KG1 (cell line): ENCODE data around the gene LTBP1.
"Not testable (repeated sequence)": the region's sequence is repeated elsewhere in the genome, so short reads cannot be mapped to it uniquely, and the experiment has no call there.

Source experiments
- DNase-seq: peaks from one replicate; lab custom pipeline; 2025; lab: John Stamatoyannopoulos, UW

The LTBP1 gene

GRCh38 chr2:33430077-33430476 is 483.3 kb downstream of the LTBP1 start:
- DNase-seq = no peak

GRCh38 chr2:33430856-33431255 is 484.1 kb downstream of the LTBP1 start:
- no peak for DNase-seq

- no peak for DNase-seq
Measured at GRCh38 chr2:33432871-33433270, 486.1 kb downstream of the LTBP1 start.

- DNase-seq = no peak
Measured at GRCh38 chr2:33433279-33434235, 486.8 kb downstream of the LTBP1 start.

- DNase-seq = no peak
Measured at GRCh38 chr2:33435518-33435917, 488.8 kb downstream of the LTBP1 start.

GRCh38 chr2:33436083-33436482 is 489.3 kb downstream of the LTBP1 start:
- DNase-seq = no peak

GRCh38 chr2:33437297-33437696 is 490.5 kb downstream of the LTBP1 start:
- DNase-seq = no peak

- no peak for DNase-seq
Measured at GRCh38 chr2:33437815-33438214, 491.1 kb downstream of the LTBP1 start.

- peak; percentile 9 for DNase-seq
Measured at GRCh38 chr2:33441235-33441810, 494.6 kb downstream of the LTBP1 start.

- not testable (repeated sequence) for DNase-seq
Measured at GRCh38 chr2:33442052-33442451, 495.3 kb downstream of the LTBP1 start.

GRCh38 chr2:33442528-33443079 is 495.9 kb downstream of the LTBP1 start:
- no peak for DNase-seq

GRCh38 chr2:33443274-33443829 is 496.6 kb downstream of the LTBP1 start:
- DNase-seq = no peak

GRCh38 chr2:33444967-33445366 is 498.2 kb downstream of the LTBP1 start:
- no peak for DNase-seq

GRCh38 chr2:33448220-33448899 is 501.6 kb downstream of the LTBP1 start:
- DNase-seq = no peak
